Heart left ventricle (tissue), 16 donors: ENCODE results near the gene STK32C. TPM values are rescaled to one million over a fixed set of nuclear protein-coding genes. Genes with fewer than 3 reads are reported as not detected.

Experiments used
- ATAC-seq, 4 donors: fragments of 200-7000 bp; cut with Tn5 transposase; one replicate each; pipeline ENCODE4 v1.9.1; 2020 to 2022; ENCODE audit warnings: moderate library complexity in 4 of 4, mild to moderate bottlenecking in 3 of 4, moderate number of reproducible peaks in 1 of 4
- DNase-seq, 5 donors: peaks; one replicate each; pipeline ENCODE4 v3.0.0-alpha.2; 2020
- H3K27ac ChIP-seq, 12 donors: fragments of 200-600 bp; sonication (generic) in 4 of 12; one replicate each; pipeline versions ENCODE4 v1.5.0 to v1.8.0; 2016 to 2022; ENCODE audit warnings: mild to moderate bottlenecking in 2 of 12
- H3K27me3 ChIP-seq, 9 donors: fragments of 200-600 bp; sonication (generic) in 2 of 9; one replicate each; pipeline versions ENCODE4 v1.5.1 to v1.8.0; 2016 to 2022; ENCODE audit warnings: mild to moderate bottlenecking in 3 of 9
- H3K36me3 ChIP-seq, 9 donors: fragments of 200-600 bp; sonication (generic) in 2 of 9; one replicate each; pipeline versions ENCODE4 v1.5.0 to v1.8.0; 2018 to 2022; ENCODE audit warnings: mild to moderate bottlenecking in 2 of 9
- H3K4me1 ChIP-seq, 12 donors: fragments of 200-600 bp; sonication (generic) in 4 of 12; one replicate each; pipeline versions ENCODE4 v1.5.0 to v1.8.0; 2016 to 2022; ENCODE audit warnings: mild to moderate bottlenecking in 3 of 12
- H3K4me3 ChIP-seq, 12 donors: fragments of 200-600 bp; sonication (generic) in 4 of 12; one replicate each; pipeline versions ENCODE4 v1.5.0 to v1.8.0; 2017 to 2022; ENCODE audit warnings: mild to moderate bottlenecking in 9 of 12, moderate library complexity in 4 of 12
- H3K9me3 ChIP-seq, 12 donors: fragments of 200-600 bp; sonication (generic) in 4 of 12; one replicate each; pipeline versions ENCODE4 v1.5.0 to v1.8.0; 2016 to 2022; ENCODE audit warnings: mild to moderate bottlenecking in 1 of 12
- CTCF ChIP-seq, 12 donors: fragments of 200-600 bp; sonication (generic) in 4 of 12; IDR thresholded peaks; one replicate each; pipeline versions ENCODE4 v1.5.0 to v1.8.0; 2018 to 2022; ENCODE audit warnings: antibody characterized with exemption in 12 of 12, mild to moderate bottlenecking in 5 of 12
- POLR2A ChIP-seq, 2 donors: fragments of 450-650 bp; IDR thresholded peaks; one replicate each; pipeline ENCODE4 v1.6.1; 2017; ENCODE audit warnings: antibody characterized with exemption in 2 of 2, mild to moderate bottlenecking in 2 of 2, moderate library complexity in 2 of 2
- WGBS, 4 donors: extraction: QIAGEN DNeasy Blood & Tissue Kit in 2 of 4; methylation state at CpG; one replicate each; pipeline versions ENCODE4 v1.1.5 to v1.1.7; 2013 to 2018; 5-methylcytosine and 5-hydroxymethylcytosine counted together
- intact Hi-C, 10 donors: fragments of 100-400 bp; cut with DNase I; formaldehyde crosslinking; loops; one replicate each; pipeline versions ENCODE4 v1.11.1 to v1.14.2; 2022
- polyA plus RNA-seq, 2 donors: library from polyadenylated mRNA; stranded (reverse); fragments of 200-250 nt; gene quantifications; one replicate each; pipeline ENCODE4 v1.2.3, GENCODE V29; 2013
- total RNA-seq, 9 donors: library from RNA; depleted of rRNA in 2 of 9; stranded (reverse); fragments of >200 nt in 2 of 9; fragmentation: NEBNext Ultra II Directional in 3 of 9; extraction: Animal tissue kit (Norgen Biotek cat#: 25700) in 3 of 9; gene quantifications; one replicate each; pipeline versions ENCODE4 v1.1.0 to v1.2.4, GENCODE V29; 2016 to 2023
- donor health status: ischemic (EF 13 %, LVEDD 7.1; RV severe dilation, severe dysfunction).
- donor health status: healthy with polysubstance abuse.
- donor health status: DM: no; HTN: yes; CAD: no.
- donor health status: DM: no; HTN: no; CAD: no.
- donor health status: ischemic (EF 25% LVEDD 6.9; RV normal size, moderate dysfunction).
- donor health status: ischemic (EF 25% LVEDD 5.7; RV mildly dilated, moderate dysfunction).
- donor health status: healthy.
- donor health status: DM: yes; HTN: yes; CAD: no.
- donor health status: ischemic (EF 35%, LVEDD 5.7; RV mildly dilated, moderate dysfunction).
- donor health status: nonischemic (EF 11% LVEDD 7.7; RV severe dilation, severe dysfunction).
- donor health status: DM: yes; HTN: yes; CAD: no.
- donor health status: PGD.
- donor health status: ischemic (EF 29% LVEDD 5.4; RV normal size, mild dysfunction).
- donor health status: nonischemic (EF 23%, LVEDD 6.1; RV moderate dilation, normal function).

Gene STK32C
- total and polyA plus RNA-seq, 11 donors: 3.8 to 9.8 (median 6.2) TPM

DNA sequence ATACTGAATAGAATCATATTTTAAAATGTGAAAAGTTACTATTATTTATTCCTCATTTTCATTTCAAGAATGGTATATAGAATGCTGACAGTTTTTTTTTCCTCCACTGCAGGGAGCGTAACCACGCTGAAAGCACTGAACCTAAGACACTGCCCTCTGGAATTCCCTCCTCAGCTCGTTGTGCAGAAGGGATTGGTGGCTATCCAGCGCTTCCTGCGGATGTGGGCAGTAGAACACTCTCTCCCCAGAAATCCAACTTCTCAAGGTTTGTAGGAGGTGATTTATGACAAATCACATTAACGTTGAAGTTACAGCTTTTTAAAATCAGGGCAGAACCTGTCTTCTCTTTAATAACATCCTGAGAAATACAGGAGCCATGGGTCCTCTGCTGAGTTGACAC, 36.6 kb upstream of the STK32C start:
- Histone ChIP-seq H3K4me1 (no peaks in the 10 kb centered on the region), H3K27ac (no peak overlapping the region), H3K4me3 (no peak overlapping the region), H3K27me3 (no peaks in the 10 kb centered on the region), H3K36me3 (peaks cover 0 to 35% (median 21%) of the 10 kb centered on the region in 9 donors), H3K9me3 (no peaks in the 10 kb centered on the region)
- ATAC-seq (no peak), DNase-seq (no peak)
- WGBS, 4 donors: 90 to 93% (median 92%) methylated on average over 6 of the region's 6 CpGs
- intact Hi-C loops: no loop called here
- TF ChIP-seq POLR2A (IDR thresholded peaks at IDR 0.05) (no peak), CTCF (IDR thresholded peaks at IDR 0.05) (no peak)

GRCh38 chr10:132342553-132342952, 34.8 kb upstream of the STK32C start:
- no peak overlapping the region for H3K4me3 ChIP-seq
- peaks cover 0 to 6% (median 0%) of the 10 kb centered on the region in 12 donors for H3K4me1 ChIP-seq
- H3K9me3 ChIP-seq: no peaks in the 10 kb centered on the region
- ATAC-seq: no peak
- peaks cover 0 to 32% (median 17%) of the 10 kb centered on the region in 9 donors for H3K36me3 ChIP-seq
- no peaks in the 10 kb centered on the region for H3K27me3 ChIP-seq
- no peak overlapping the region for H3K27ac ChIP-seq
- TF ChIP-seq CTCF (IDR thresholded peaks at IDR 0.05): no peak
- no peak for TF ChIP-seq POLR2A (IDR thresholded peaks at IDR 0.05)
- no peak for DNase-seq
- 89 to 99% (median 98%) methylated on average over 7 of the region's 7 CpGs for WGBS, 4 donors
- intact Hi-C loops: no loop called here

DNA sequence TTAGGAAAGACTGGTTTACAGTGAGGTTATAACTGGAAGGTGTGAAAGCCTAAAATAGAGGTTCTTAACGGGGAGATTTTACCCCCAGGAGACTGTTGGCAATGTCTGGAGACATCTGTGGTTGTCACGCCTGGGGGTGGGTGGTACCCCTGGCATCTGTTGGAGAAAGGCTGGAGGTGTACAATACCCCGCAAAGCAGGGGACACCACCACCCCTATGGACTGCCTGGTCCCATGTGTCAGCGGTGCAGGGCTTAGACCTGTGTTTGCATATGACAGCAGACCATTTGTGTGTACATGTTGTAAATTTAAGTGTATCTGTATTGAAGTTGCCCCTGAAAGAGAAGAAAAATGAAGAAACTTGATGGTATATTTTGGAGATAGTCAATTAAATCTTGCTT, 34.0 kb upstream of the STK32C start:
- Histone ChIP-seq H3K27me3 (no peaks in the 10 kb centered on the region), H3K4me1 (peaks cover 0 to 10% (median 0%) of the 10 kb centered on the region in 12 donors), H3K36me3 (peaks cover 0 to 32% (median 17%) of the 10 kb centered on the region in 9 donors), H3K27ac (no peak overlapping the region), H3K9me3 (no peaks in the 10 kb centered on the region), H3K4me3 (no peak overlapping the region)
- TF ChIP-seq CTCF (IDR thresholded peaks at IDR 0.05) (no peak), POLR2A (IDR thresholded peaks at IDR 0.05) (no peak)
- 87 to 99% (median 94%) methylated on average over 4 of the region's 4 CpGs for WGBS, 4 donors
- intact Hi-C loops: no loop called here
- ATAC-seq (no peak), DNase-seq (no peak)

GRCh38 chr10:132341017-132341416, 33.3 kb upstream of the STK32C start:
- intact Hi-C loops: no loop called here
- ATAC-seq (no peak), DNase-seq (no peak)
- Histone ChIP-seq H3K4me1 (peaks cover 0 to 18% (median 6%) of the 10 kb centered on the region in 12 donors), H3K27me3 (no peaks in the 10 kb centered on the region), H3K9me3 (no peaks in the 10 kb centered on the region), H3K36me3 (peaks cover 0 to 31% (median 17%) of the 10 kb centered on the region in 9 donors), H3K4me3 (no peak overlapping the region), H3K27ac (no peak overlapping the region)
- TF ChIP-seq POLR2A (IDR thresholded peaks at IDR 0.05): no peak
- no peak for TF ChIP-seq CTCF (IDR thresholded peaks at IDR 0.05)
- WGBS, 4 donors: 89 to 98% (median 96%) methylated on average over 6 of the region's 6 CpGs
